Suprapubic skin (tissue), 4 donors: ENCODE data around the gene PTPRA. TPM values are rescaled to one million over a fixed set of nuclear protein-coding genes. Genes with fewer than 3 reads are reported as not detected.
"Not testable (repeated sequence)": the region's sequence is repeated elsewhere in the genome, so short reads cannot be mapped to it uniquely, and the experiment has no call there.

Experiments
- DNase-seq, 2 donors: peaks; one replicate each; pipeline ENCODE4 v3.0.0-alpha.2; 2019; ENCODE audit warnings: low spot score in 2 of 2
- H3K27ac ChIP-seq: fragments of 200-600 bp; sonication (generic); one replicate; pipeline ENCODE4 v1.5.1; 2019
- H3K27me3 ChIP-seq: fragments of 200-600 bp; sonication (generic); one replicate; pipeline ENCODE4 v1.5.1; 2019
- H3K36me3 ChIP-seq: fragments of 200-600 bp; sonication (generic); one replicate; pipeline ENCODE4 v1.5.1; 2019
- H3K4me1 ChIP-seq: fragments of 200-600 bp; sonication (generic); one replicate; pipeline ENCODE4 v1.5.1; 2019
- H3K4me3 ChIP-seq: fragments of 200-600 bp; sonication (generic); one replicate; pipeline ENCODE4 v1.5.1; 2019; ENCODE audit warnings: mild to moderate bottlenecking
- H3K9me3 ChIP-seq: fragments of 200-600 bp; sonication (generic); one replicate; pipeline ENCODE4 v1.5.1; 2019
- CTCF ChIP-seq, 2 donors: fragments of 200-600 bp in 1 of 2; fragments of 450-650 bp in 1 of 2; sonication (generic) in 1 of 2; IDR thresholded peaks; one replicate each; pipeline ENCODE4 v1.5.1; 2016 to 2019; ENCODE audit warnings: antibody characterized with exemption in 2 of 2, mild to moderate bottlenecking in 1 of 2, moderate library complexity in 1 of 2
- EP300 ChIP-seq: sonication (generic); formaldehyde crosslinking; IDR thresholded peaks from one replicate; pipeline ENCODE4 v1.6.1; 2017; ENCODE audit warnings: antibody characterized with exemption
- POLR2A ChIP-seq, 2 donors: fragments of 450-650 bp; IDR thresholded peaks; one replicate each; pipeline ENCODE4 v1.6.1; 2017; ENCODE audit warnings: antibody characterized with exemption in 2 of 2, mild to moderate bottlenecking in 2 of 2, moderate library complexity in 2 of 2
- POLR2AphosphoS5 ChIP-seq, 3 donors: sonication (generic); formaldehyde crosslinking; IDR thresholded peaks; one replicate each; pipeline ENCODE4 v1.6.1; 2017; ENCODE audit warnings: antibody characterized with exemption in 3 of 3
- WGBS: methylation state at CpG from one replicate; pipeline ENCODE4 v1.1.5; 2018; 5-methylcytosine and 5-hydroxymethylcytosine counted together
- total RNA-seq, 4 donors: library from RNA; depleted of rRNA; stranded (reverse); fragments of >200 nt; gene quantifications; one replicate each; pipeline ENCODE4 v1.1.0, GENCODE V29; 2016

Gene PTPRA
- total RNA-seq, 4 donors from 2014 or later = 47.7 to 83.0 (median 73.4) TPM

DNA sequence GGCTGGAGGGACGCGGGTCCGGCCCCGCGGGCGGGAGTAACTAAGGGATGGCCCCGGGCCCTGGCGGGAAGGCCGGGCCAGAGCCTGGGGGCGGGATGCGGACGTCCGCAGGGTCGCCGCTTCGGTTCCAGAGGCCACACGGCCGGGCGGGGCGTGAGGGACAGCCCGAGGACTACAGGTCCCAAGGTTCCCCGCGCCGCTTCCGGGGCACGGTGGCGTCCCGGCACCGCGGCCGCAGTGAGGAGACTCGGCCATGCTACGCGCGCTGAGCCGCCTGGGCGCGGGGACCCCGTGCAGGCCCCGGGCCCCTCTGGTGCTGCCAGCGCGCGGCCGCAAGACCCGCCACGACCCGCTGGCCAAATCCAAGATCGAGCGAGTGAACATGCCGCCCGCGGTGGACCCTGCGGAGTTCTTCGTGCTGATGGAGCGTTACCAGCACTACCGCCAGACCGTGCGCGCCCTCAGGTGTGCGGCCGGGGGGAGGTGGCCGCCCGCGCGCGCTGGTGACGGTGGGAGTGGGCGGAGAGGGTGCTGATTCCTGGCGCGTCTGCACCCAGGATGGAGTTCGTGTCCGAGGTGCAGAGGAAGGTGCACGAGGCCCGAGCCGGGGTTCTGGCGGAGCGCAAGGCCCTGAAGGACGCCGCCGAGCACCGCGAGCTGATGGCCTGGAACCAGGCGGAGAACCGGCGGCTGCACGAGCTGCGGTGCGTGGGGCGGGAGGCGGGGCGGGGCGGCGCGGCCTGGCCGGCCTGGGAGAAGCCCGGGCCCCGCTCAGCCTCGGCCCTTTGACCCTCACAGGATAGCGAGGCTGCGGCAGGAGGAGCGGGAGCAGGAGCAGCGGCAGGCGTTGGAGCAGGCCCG is 172.8 kb downstream of the PTPRA start, which contains the start of gene MRPS26:
MRPS26 (plus strand) TSS at position 237 of the 861 bp plus-strand sequence; CDS start at position 254, 17 bp downstream.
- WGBS = 0% methylated on average over 12 of the region's 104 CpGs
- Histone ChIP-seq H3K4me1 (peaks cover 24% of the 10 kb centered on the region), H3K9me3 (no peaks in the 10 kb centered on the region), H3K4me3 (peak within 1 kb of the TSS; percentile 60), H3K27ac (peak within 1 kb of the TSS; percentile 83), H3K27me3 (no peaks in the 10 kb centered on the region), H3K36me3 (peaks cover 28% of the 10 kb centered on the region)
- DNase-seq = peak; percentile 91
- TF ChIP-seq CTCF (IDR thresholded peaks at IDR 0.05) (no peak), POLR2A (IDR thresholded peaks at IDR 0.05) (peak in 1 of 2 donors; percentile 41), POLR2AphosphoS5 (IDR thresholded peaks at IDR 0.05) (peak in 1 of 3 donors; percentile 19)

DNA sequence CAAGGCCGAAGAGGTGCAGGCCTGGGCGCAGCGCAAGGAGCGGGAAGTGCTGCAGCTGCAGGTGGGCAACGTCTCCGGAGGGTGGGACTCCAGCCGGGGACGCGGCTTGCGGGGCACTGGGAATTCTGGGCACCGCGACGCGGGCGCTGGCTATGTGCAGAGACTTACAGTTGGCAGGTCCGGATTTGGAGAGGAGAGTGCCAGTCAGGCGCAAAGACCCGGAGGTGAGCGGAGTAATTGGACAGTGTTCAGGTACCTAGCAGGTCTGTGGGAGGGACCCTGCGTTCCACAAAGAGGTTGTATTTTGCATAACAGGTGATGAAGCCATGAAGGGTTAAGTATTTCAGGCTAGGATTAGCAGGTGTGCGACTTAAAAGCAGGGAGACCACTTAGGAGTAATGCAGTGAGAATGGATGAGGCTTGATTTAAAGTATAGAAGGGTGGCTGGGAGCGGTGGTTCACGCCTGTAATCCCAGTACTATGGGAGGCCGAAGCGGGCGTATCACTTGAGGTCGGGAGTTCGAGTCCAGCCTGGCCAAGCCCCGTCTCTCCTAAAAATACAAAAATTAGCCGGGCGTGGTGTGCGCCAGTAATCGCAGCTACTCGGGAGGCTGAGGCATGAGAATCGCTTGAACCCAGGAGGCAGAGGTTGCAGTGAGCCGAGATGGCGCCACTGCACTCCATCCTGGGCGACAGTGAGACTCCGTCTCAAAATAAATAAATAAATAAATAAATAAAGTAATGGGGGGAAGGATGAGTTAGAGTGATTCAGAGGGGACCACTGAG is 173.6 kb downstream of the PTPRA start:
- H3K4me1 ChIP-seq = peaks cover 20% of the 10 kb centered on the region
- no peaks in the 10 kb centered on the region for H3K9me3 ChIP-seq
- peak overlapping the region; percentile 83 for H3K27ac ChIP-seq
- peaks cover 28% of the 10 kb centered on the region for H3K36me3 ChIP-seq
- no peaks in the 10 kb centered on the region for H3K27me3 ChIP-seq
- 51% methylated on average over 27 of the region's 39 CpGs for WGBS
- peak overlapping the region; percentile 60 for H3K4me3 ChIP-seq
- no peak for DNase-seq
- TF ChIP-seq POLR2A (IDR thresholded peaks at IDR 0.05) = no peak
- TF ChIP-seq CTCF (IDR thresholded peaks at IDR 0.05) = no peak
- TF ChIP-seq EP300 = no peak
- no peak for TF ChIP-seq POLR2AphosphoS5 (IDR thresholded peaks at IDR 0.05)

GRCh38 chr20:3047486-3048419 is 174.5 kb downstream of the PTPRA start:
- Histone ChIP-seq H3K27ac (no peak overlapping the region), H3K4me3 (no peak overlapping the region), H3K4me1 (peaks cover 18% of the 10 kb centered on the region), H3K9me3 (no peaks in the 10 kb centered on the region), H3K36me3 (peaks cover 28% of the 10 kb centered on the region), H3K27me3 (no peaks in the 10 kb centered on the region)
- TF ChIP-seq EP300 = no peak
- WGBS = 81% methylated on average over 12 of the region's 14 CpGs
- no peak for DNase-seq

DNA sequence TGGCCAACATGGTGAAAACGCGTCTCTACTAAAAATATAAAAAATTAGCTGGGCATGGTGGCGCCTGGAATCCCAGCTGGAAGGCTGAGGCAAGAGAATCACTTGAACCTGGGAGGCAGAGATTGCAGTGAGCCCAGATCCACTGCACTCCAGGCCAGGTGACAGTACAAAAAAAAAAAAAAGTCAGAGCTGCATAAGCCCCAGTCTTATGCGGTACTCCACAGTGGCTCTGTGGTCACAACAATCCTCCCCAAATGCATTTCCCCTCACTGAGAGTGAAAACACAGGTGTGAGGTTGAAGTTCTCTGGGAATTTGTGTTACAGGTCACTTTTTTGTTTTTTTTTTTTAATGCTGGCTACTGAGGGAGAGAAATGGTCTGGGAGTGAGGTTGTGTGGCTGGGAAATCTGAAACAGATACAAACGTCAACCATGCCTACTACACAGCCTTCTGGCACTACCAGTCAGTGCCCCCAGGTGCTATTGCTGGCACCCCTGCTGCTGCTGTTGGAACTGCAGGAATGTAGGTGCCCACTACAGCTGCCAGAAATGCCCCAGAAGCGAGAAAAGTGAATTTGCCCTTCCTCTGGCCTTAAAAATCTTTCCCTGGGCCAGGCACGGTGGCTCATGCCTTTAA is 178.2 kb downstream of the PTPRA start:
- H3K27ac ChIP-seq = no peak overlapping the region
- H3K36me3 ChIP-seq = peaks cover 28% of the 10 kb centered on the region
- H3K9me3 ChIP-seq = no peaks in the 10 kb centered on the region
- TF ChIP-seq EP300 = no peak
- TF ChIP-seq CTCF (IDR thresholded peaks at IDR 0.05) = no peak
- no peak for TF ChIP-seq POLR2AphosphoS5 (IDR thresholded peaks at IDR 0.05)
- TF ChIP-seq POLR2A (IDR thresholded peaks at IDR 0.05) = no peak
- H3K27me3 ChIP-seq = no peaks in the 10 kb centered on the region
- peaks cover 11% of the 10 kb centered on the region for H3K4me1 ChIP-seq
- no peak for DNase-seq
- no peak overlapping the region for H3K4me3 ChIP-seq
- 64% methylated on average over 7 of the region's 7 CpGs for WGBS

- H3K9me3 ChIP-seq = no peaks in the 10 kb centered on the region
- H3K4me3 ChIP-seq = no peak overlapping the region
- no peaks in the 10 kb centered on the region for H3K4me1 ChIP-seq
- no peak overlapping the region for H3K27ac ChIP-seq
- WGBS = 93% methylated on average over 2 of the region's 3 CpGs
- H3K27me3 ChIP-seq = no peaks in the 10 kb centered on the region
- no peaks in the 10 kb centered on the region for H3K36me3 ChIP-seq
- no peak for DNase-seq
- no peak for TF ChIP-seq CTCF (IDR thresholded peaks at IDR 0.05)
- TF ChIP-seq POLR2AphosphoS5 (IDR thresholded peaks at IDR 0.05) = no peak
- no peak for TF ChIP-seq EP300
- no peak for TF ChIP-seq POLR2A (IDR thresholded peaks at IDR 0.05)
Measured at GRCh38 chr20:3059489-3059888, 186.2 kb downstream of the PTPRA start.

DNA sequence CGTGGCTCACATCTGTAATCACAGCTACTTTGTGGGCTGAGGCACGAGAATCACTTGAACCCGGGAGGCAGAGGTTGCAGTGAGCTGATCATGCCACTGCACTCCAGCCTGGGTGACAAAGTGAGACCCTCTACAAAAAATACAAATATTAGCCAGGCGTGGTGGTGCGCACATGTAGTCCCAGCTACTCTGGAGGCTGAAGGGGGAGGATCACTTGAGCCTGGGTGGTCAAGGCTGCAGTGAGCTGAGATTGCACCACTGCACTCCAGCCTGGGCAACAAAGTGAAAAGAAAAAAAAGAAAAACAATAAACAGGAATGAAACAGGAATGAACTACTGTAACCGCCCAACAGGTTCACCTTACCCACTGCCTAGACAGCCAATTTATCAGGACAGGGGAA is 190.8 kb downstream of the PTPRA start:
- 91% methylated on average over 6 of the region's 6 CpGs for whole genome bisulfite sequencing
- not testable (repeated sequence) for H3K4me3 ChIP-seq, H3K27me3 ChIP-seq, DNase-seq, H3K9me3 ChIP-seq, H3K36me3 ChIP-seq, H3K27ac ChIP-seq
- peaks cover 12% of the 10 kb centered on the region for H3K4me1 ChIP-seq
